IMR-90 (cell line): ENCODE data around the gene FNBP1L. TPM values are rescaled to one million over a fixed set of nuclear protein-coding genes. Genes with fewer than 3 reads are reported as not detected.

Source experiments
- ATAC-seq: fragments of 200-7000 bp; cut with Tn5 transposase; 2 replicates; pipeline ENCODE4 v1.9.1; 2020; ENCODE audit warnings: low read depth, mild to moderate bottlenecking, moderate library complexity
- BruUV-seq: library from RNA; stranded (reverse); fragments of 400-500 nt; replicated peaks from 2 replicates; lab custom pipeline; 2021; lab: Mats Ljungman, UMichigan
- CTCF ChIA-PET: fragments of 300-600 bp; formaldehyde crosslinking; extraction: SDS; loops from one replicate; lab custom pipeline; 2021; ENCODE audit warnings: antibody characterized with exemption; lab: Yijun Ruan, JAX
- POLR2A ChIA-PET: fragments of 300-600 bp; sonication (Branson Sonifier 250); formaldehyde crosslinking; loops from one replicate; lab custom pipeline; 2022; ENCODE audit warnings: antibody characterized with exemption; ENCODE audit not compliant: unreplicated experiment; lab: Charles Lee
- DNase-seq: peaks from one replicate; pipeline ENCODE4 v3.0.0; 2013
- H2AFZ ChIP-seq: replicated peaks from 2 replicates; pipeline ENCODE3; 2013; ENCODE audit warnings: low read length, mild to moderate bottlenecking; ENCODE audit not compliant: poor library complexity
- H2AK5ac ChIP-seq: 2 replicates; pipeline ENCODE4 v1.6.1; 2013; ENCODE audit warnings: low read depth, low read length, inconsistent platforms
- H2AK9ac ChIP-seq: replicated peaks from 2 replicates; pipeline ENCODE3; 2013; ENCODE audit warnings: mild to moderate bottlenecking, low read depth, low read length, moderate library complexity; ENCODE audit not compliant: poor library complexity
- H2BK120ac ChIP-seq: 2 replicates; pipeline ENCODE4 v1.6.1; 2013; ENCODE audit warnings: low read depth, low read length, inconsistent platforms
- H2BK15ac ChIP-seq: 3 replicates; pipeline ENCODE4 v1.6.1; 2013; ENCODE audit warnings: low read depth, low read length, inconsistent platforms
- H2BK20ac ChIP-seq: 2 replicates; pipeline ENCODE4 v1.6.1; 2013; ENCODE audit warnings: low read depth, mild to moderate bottlenecking, inconsistent platforms, low read length, moderate library complexity
- H2BK5ac ChIP-seq: 2 replicates; pipeline ENCODE4 v1.6.1; 2013; ENCODE audit warnings: mild to moderate bottlenecking, low read depth, low read length, inconsistent platforms; ENCODE audit not compliant: poor library complexity, severe bottlenecking
- H3K14ac ChIP-seq: replicated peaks from 2 replicates; pipeline ENCODE4 v1.6.1; 2013; ENCODE audit warnings: low read depth, low read length, inconsistent platforms
- H3K18ac ChIP-seq: 2 replicates; pipeline ENCODE4 v1.6.1; 2013; ENCODE audit warnings: low read depth, low read length, control low read depth
- H3K23ac ChIP-seq: 2 replicates; pipeline ENCODE4 v1.6.1; 2013; ENCODE audit warnings: low read depth, low read length, inconsistent platforms
- H3K27ac ChIP-seq: 2 replicates; pipeline ENCODE4 v1.5.1; 2013; ENCODE audit warnings: mild to moderate bottlenecking, control low read depth, low read length; ENCODE audit not compliant: insufficient read depth
- H3K27me3 ChIP-seq: 2 replicates; pipeline ENCODE4 v1.6.1; 2013; ENCODE audit warnings: low read length; ENCODE audit not compliant: control insufficient read depth, insufficient read depth
- H3K36me3 ChIP-seq: 2 replicates; pipeline ENCODE4 v1.6.1; 2013; ENCODE audit warnings: low read length, mixed read lengths; ENCODE audit not compliant: control insufficient read depth, insufficient read depth
- H3K4ac ChIP-seq: 2 replicates; pipeline ENCODE4 v1.6.1; 2013; ENCODE audit warnings: low read depth, low read length, inconsistent platforms
- H3K4me1 ChIP-seq: 2 replicates; pipeline ENCODE4 v1.6.1; 2013; ENCODE audit warnings: low read length, mixed read lengths; ENCODE audit not compliant: control insufficient read depth, insufficient read depth
- H3K4me2 ChIP-seq: 2 replicates; pipeline ENCODE4 v1.6.1; 2013; ENCODE audit warnings: low read depth, mild to moderate bottlenecking, control low read depth, low read length, moderate library complexity
- H3K4me3 ChIP-seq: 2 replicates; pipeline ENCODE4 v1.5.1; 2013; ENCODE audit warnings: low read depth, mild to moderate bottlenecking, control low read depth, low read length, moderate library complexity; ENCODE audit not compliant: insufficient read depth
- H3K56ac ChIP-seq: 2 replicates; pipeline ENCODE4 v1.6.1; 2013; ENCODE audit warnings: low read length, inconsistent platforms; ENCODE audit not compliant: insufficient read depth; ENCODE audit errors: extremely low read depth
- H3K79me1 ChIP-seq, 2 experiments: 2 replicates each; pipeline ENCODE4 v1.6.1; 2013; ENCODE audit warnings: low read length in 2 of 2, inconsistent platforms in 1 of 2, low read depth in 1 of 2
- H3K9ac ChIP-seq: 2 replicates; pipeline ENCODE4 v1.6.1; 2013; ENCODE audit warnings: low read depth, low read length, control low read depth
- H3K9me1 ChIP-seq: 2 replicates; pipeline ENCODE4 v1.6.1; 2013; ENCODE audit warnings: low read length, inconsistent platforms; ENCODE audit not compliant: insufficient read depth
- H3K9me3 ChIP-seq: 2 replicates; pipeline ENCODE4 v1.6.1; 2013; ENCODE audit warnings: low read length; ENCODE audit not compliant: control insufficient read depth, insufficient read depth
- H4K20me1 ChIP-seq: 2 replicates; pipeline ENCODE4 v1.6.1; 2013; ENCODE audit warnings: low read length, inconsistent platforms; ENCODE audit not compliant: insufficient read depth
- H4K5ac ChIP-seq: 2 replicates; pipeline ENCODE4 v1.6.1; 2013; ENCODE audit warnings: mild to moderate bottlenecking, low read depth, low read length, control low read depth
- H4K8ac ChIP-seq, 2 experiments: 2 replicates each; pipeline ENCODE4 v1.6.1; 2013; ENCODE audit warnings: low read depth in 2 of 2, low read length in 2 of 2, control low read depth in 1 of 2, inconsistent platforms in 1 of 2
- H4K91ac ChIP-seq: 2 replicates; pipeline ENCODE4 v1.6.1; 2013; ENCODE audit warnings: low read depth, low read length, inconsistent platforms; ENCODE audit not compliant: insufficient read depth
- BHLHE40 ChIP-seq: fragments of 150-350 bp; IDR thresholded peaks from 2 replicates; pipeline ENCODE4 v1.6.1; 2016; ENCODE audit warnings: mild to moderate bottlenecking, low read depth, low read length
- CEBPB ChIP-seq: IDR thresholded peaks from 2 replicates; pipeline ENCODE4 v1.6.1; 2012; ENCODE audit warnings: low read depth, low read length, improper control_type of control experiment
- CHD1 ChIP-seq: IDR thresholded peaks from 2 replicates; pipeline ENCODE4 v1.6.1; 2012; ENCODE audit warnings: low read depth, low read length, improper control_type of control experiment
- FOS ChIP-seq: fragments of 150-350 bp; IDR thresholded peaks from 2 replicates; pipeline ENCODE4 v1.6.1; 2016; ENCODE audit warnings: low read depth, low read length
- MAFK ChIP-seq: IDR thresholded peaks from 2 replicates; pipeline ENCODE4 v1.6.1; 2012; ENCODE audit warnings: low read depth, low read length, improper control_type of control experiment
- MAZ ChIP-seq: IDR thresholded peaks from 2 replicates; pipeline ENCODE4 v1.6.1; 2012; ENCODE audit warnings: low read depth, mild to moderate bottlenecking, low read length, improper control_type of control experiment, moderate library complexity, borderline replicate concordance
- MXI1 ChIP-seq: IDR thresholded peaks from 2 replicates; pipeline ENCODE4 v1.6.1; 2012; ENCODE audit warnings: low read depth, mild to moderate bottlenecking, low read length, moderate library complexity, borderline replicate concordance
- NFE2L2 ChIP-seq: fragments of 150-350 bp; IDR thresholded peaks from 2 replicates; pipeline ENCODE4 v1.6.1; 2016; ENCODE audit warnings: low read depth, mild to moderate bottlenecking, low read length
- RAD21 ChIP-seq: IDR thresholded peaks from 2 replicates; pipeline ENCODE4 v1.6.1; 2012; ENCODE audit warnings: low read length, improper control_type of control experiment
- RCOR1 ChIP-seq: IDR thresholded peaks from 2 replicates; pipeline ENCODE4 v1.6.1; 2012; ENCODE audit warnings: mild to moderate bottlenecking, low read length, improper control_type of control experiment; ENCODE audit not compliant: insufficient replicate concordance
- RFX5 ChIP-seq: IDR thresholded peaks from 2 replicates; pipeline ENCODE4 v1.8.0; 2012; ENCODE audit warnings: low read depth, mild to moderate bottlenecking, low read length, moderate library complexity
- SMC3 ChIP-seq: fragments of 150-350 bp; IDR thresholded peaks from 2 replicates; pipeline ENCODE4 v1.6.1; 2016; ENCODE audit warnings: low read depth, mild to moderate bottlenecking, antibody characterized with exemption, low read length, moderate library complexity
- WGBS, 2 experiments: methylation state at CpG; one replicate each; pipeline versions ENCODE4 v1.1.5 to v1.1.7; 2013; ENCODE audit warnings: missing lambda C conversion rate in 2 of 2; ENCODE audit not compliant: insufficient read length in 1 of 2; ENCODE audit errors: extremely low coverage in 2 of 2; 5-methylcytosine and 5-hydroxymethylcytosine counted together
- dilution Hi-C: fragments of 300-500 bp; cut with HindIII; formaldehyde crosslinking; loops from one replicate; pipeline ENCODE4 v1.14.3; 2018; ENCODE audit warnings: low sequenced_read_pairs; ENCODE audit not compliant: unreplicated experiment
- in situ Hi-C: fragments of 300-500 bp; cut with MboI; formaldehyde crosslinking; loops from 3 replicates; pipeline ENCODE4 v1.14.3; 2019; ENCODE audit warnings: low sequenced_read_pairs, inconsistent platforms, mixed read lengths
- intact Hi-C: fragments of 100-400 bp; cut with micrococcal nuclease; formaldehyde crosslinking; loops from 2 replicates; pipeline ENCODE4 v1.10.0; 2022
- polyA plus RNA-seq, 3 experiments: library from polyadenylated mRNA; depleted of rRNA; stranded (reverse); fragments of >200 nt; gene quantifications; 2 replicates each; pipeline ENCODE4 v1.2.3, GENCODE V29; 2012; ENCODE audit warnings: low replicate concordance in 1 of 3
- total RNA-seq: library from RNA; depleted of rRNA; stranded (reverse); fragments of >200 nt; gene quantifications from 2 replicates; pipeline ENCODE4 v1.2.3, GENCODE V29; 2012
- TF ChIP-seq, protein P1 (sequence below): fragments of 150-350 bp; IDR thresholded peaks from 2 replicates; pipeline ENCODE4 v1.6.1; 2016; ENCODE audit warnings: low read depth, mild to moderate bottlenecking, low read length, moderate library complexity, borderline replicate concordance
- TF ChIP-seq, protein P2 (sequence below): fragments of 150-350 bp; IDR thresholded peaks from 2 replicates; pipeline ENCODE4 v1.6.1; 2017; ENCODE audit warnings: mild to moderate bottlenecking, antibody characterized with exemption, low read length, low read depth

The FNBP1L gene
- total and polyA plus RNA-seq, 2 of the 4 experiments (the other 2 are of a cell fraction), result 9.3 to 15.2 TPM

DNA sequence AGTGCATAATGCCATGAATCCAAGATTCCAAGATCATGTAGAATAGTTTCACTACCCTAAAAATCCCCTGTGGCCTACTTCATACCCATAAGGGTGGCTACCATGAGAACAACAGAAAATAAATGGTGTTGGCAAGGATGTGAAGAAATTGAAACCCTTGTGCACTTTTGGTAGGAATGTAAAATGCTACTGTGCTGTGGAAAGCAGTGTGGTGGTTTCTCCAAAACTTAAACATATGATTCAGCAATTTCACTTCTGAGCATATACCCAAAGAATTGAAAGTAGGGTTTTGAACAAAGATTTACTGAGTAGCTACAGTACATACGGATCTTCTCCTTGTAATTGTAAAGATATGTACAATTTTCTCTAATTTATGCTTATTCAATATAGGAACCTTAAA lies 16.0 kb downstream of the FNBP1L start:
- Histone ChIP-seq H3K4me2 (no peak overlapping the region; the same call in 1 of the 2 replicates), H2AK5ac (no peak overlapping the region), H4K8ac (no peak overlapping the region), H2BK15ac (no peak overlapping the region), H2AK9ac (no peak overlapping the region), H3K9me1 (no peaks in the 10 kb centered on the region), H2AFZ (no peak overlapping the region), H3K23ac (no peak overlapping the region), H3K27ac (no peak overlapping the region), H3K79me1 (peaks cover 7 to 23% of the 10 kb centered on the region in 2 experiments), H2BK5ac (no peak overlapping the region), H3K14ac (no peak overlapping the region), H3K4ac (no peak overlapping the region), H2BK120ac (no peak overlapping the region), H3K36me3 (peaks cover 3% of the 10 kb centered on the region; the same call in 1 of the 2 replicates), H3K9ac (no peak overlapping the region), H4K20me1 (peaks cover 3% of the 10 kb centered on the region), H4K5ac (no peak overlapping the region), H3K4me1 (no peaks in the 10 kb centered on the region; the same call in 1 of the 2 replicates), H3K4me3 (no peak overlapping the region), H3K9me3 (peaks cover 3% of the 10 kb centered on the region; the same call in 1 of the 2 replicates), H2BK20ac (no peak overlapping the region), H3K56ac (no peak overlapping the region), H3K18ac (no peak overlapping the region), H3K27me3 (no peaks in the 10 kb centered on the region), H4K91ac (no peak overlapping the region)
- intact Hi-C loops, result no loop called here
- ChIA-PET CTCF (no interaction called here), POLR2A (no interaction called here)
- dilution Hi-C loops, result no loop called here
- no TSS peak for BruUV-seq
- WGBS, 2 experiments, result no CpG with 5 or more reads among the region's 1 CpG
- TF ChIP-seq CHD1, result no peak
- no peak for TF ChIP-seq CEBPB
- TF ChIP-seq MAFK, result peak; percentile 52; the same call in 1 of the 2 replicates
- TF ChIP-seq RCOR1, result no peak
- no peak for TF ChIP-seq BHLHE40
- TF ChIP-seq MXI1, result no peak
- no peak for TF ChIP-seq FOS
- TF ChIP-seq MAZ, result no peak
- no peak for TF ChIP-seq RAD21
- no peak for TF ChIP-seq SMC3
- TF ChIP-seq, protein P1, sequence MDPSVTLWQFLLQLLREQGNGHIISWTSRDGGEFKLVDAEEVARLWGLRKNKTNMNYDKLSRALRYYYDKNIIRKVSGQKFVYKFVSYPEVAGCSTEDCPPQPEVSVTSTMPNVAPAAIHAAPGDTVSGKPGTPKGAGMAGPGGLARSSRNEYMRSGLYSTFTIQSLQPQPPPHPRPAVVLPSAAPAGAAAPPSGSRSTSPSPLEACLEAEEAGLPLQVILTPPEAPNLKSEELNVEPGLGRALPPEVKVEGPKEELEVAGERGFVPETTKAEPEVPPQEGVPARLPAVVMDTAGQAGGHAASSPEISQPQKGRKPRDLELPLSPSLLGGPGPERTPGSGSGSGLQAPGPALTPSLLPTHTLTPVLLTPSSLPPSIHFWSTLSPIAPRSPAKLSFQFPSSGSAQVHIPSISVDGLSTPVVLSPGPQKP, result no peak
- TF ChIP-seq RFX5, result no peak
- peak; percentile 47; the same call in 1 of the 2 replicates for TF ChIP-seq NFE2L2
- TF ChIP-seq, protein P2, sequence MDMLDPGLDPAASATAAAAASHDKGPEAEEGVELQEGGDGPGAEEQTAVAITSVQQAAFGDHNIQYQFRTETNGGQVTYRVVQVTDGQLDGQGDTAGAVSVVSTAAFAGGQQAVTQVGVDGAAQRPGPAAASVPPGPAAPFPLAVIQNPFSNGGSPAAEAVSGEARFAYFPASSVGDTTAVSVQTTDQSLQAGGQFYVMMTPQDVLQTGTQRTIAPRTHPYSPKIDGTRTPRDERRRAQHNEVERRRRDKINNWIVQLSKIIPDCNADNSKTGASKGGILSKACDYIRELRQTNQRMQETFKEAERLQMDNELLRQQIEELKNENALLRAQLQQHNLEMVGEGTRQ, result no peak
- peak; percentile 15 for DNase-seq
- in situ Hi-C loops, result loop anchor here (25.0 kb wide), 1 partner anchor 98 kb away; no protein-coding TSS in a partner anchor
- peak; percentile 53; the same call in 1 of the 2 replicates for ATAC-seq
